Hematopoietic multipotent progenitor cell treated with erythropoietin and hydrocortisone succinate and interleukin-3 and kit ligand, for 6 days (in vitro differentiated cells): ENCODE results near the gene BUD31.

Experiments used
- DNase-seq: peaks from one replicate; pipeline ENCODE4 v3.0.0-alpha.2; 2015

Gene BUD31

GRCh38 chr7:99438573-99439480 is 30.1 kb downstream of the BUD31 start, which contains the start of the genes CPSF4 and PTCD1:
Gene CPSF4 (plus strand): TSS chr7:99438943. CDS start chr7:99439083, 140 bp downstream.
Gene PTCD1 (minus strand): TSS chr7:99438798. CDS start chr7:99435242, 3,556 bp downstream.
- DNase-seq: peak; percentile 97

- DNase-seq: no peak
Measured at GRCh38 chr7:99440195-99440594, 31.4 kb downstream of the BUD31 start.

DNA sequence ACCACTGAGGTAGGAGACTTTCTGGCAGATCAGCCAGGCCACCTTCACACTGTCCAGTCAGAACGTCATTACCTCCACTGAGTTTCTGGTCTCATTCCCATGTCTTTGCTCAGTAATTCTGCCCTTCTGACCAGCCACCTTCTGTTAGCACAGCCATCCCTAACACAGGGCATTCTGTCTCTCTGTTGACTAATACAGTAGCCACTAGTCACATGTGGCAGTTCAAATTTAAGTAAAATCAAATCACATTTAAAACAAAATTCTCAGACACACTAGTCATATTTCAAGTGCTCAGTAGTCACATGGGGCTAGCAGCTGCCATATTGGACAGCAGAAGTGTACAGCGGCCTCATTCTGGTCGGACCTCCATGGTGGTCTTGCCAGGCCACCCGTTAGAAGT is 37.3 kb downstream of the BUD31 start:
- no peak for DNase-seq

- peak; percentile 33 for DNase-seq
Measured at GRCh38 chr7:99447943-99448342, 39.2 kb downstream of the BUD31 start.

GRCh38 chr7:99448855-99449254 is 40.1 kb downstream of the BUD31 start:
- no peak for DNase-seq

GRCh38 chr7:99449326-99449725 is 40.6 kb downstream of the BUD31 start:
- DNase-seq: no peak

GRCh38 chr7:99451936-99452335 is 43.2 kb downstream of the BUD31 start:
- DNase-seq: no peak

- DNase-seq: no peak
Measured at GRCh38 chr7:99452541-99452940, 43.8 kb downstream of the BUD31 start.

DNA sequence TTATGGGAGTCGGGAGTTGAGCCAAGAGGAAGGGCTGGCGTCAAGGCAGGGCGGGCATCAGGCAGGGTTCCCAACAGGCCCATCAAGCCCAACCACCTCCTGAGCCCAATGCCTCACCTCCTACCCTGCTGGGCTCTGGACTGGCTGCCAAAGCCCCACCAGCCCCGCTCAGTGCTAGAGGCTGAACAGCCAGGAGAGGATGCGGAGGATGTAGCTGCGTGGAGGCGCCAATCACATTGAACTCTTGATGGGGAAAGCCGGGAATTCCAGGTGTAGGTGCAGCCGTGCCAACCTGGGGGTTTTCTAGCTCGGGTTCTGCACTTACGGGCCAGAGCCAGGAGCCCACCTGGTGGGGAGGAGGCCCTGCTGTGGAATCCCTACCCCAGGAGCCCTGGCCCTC is 44.3 kb downstream of the BUD31 start:
- no peak for DNase-seq

DNA sequence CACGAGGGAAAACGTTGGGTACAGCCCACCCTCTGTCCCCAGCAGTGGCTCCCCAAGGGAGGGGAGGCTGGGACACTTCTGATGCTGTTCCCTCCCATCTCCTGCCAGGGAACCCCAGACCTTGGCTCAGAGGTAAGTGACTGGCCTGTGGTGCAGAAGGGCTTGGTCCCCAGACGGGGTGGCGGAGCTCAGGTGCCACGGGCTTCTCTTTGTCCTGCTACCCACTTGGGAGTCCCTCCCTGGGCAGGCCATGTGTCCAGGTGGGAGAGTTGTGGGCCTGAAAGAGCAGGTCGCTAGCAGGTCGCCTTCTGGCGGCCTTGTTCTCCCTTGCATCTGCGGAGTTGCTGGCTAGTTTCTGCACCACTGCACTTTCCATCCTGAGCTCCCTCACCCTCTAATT is 47.1 kb downstream of the BUD31 start:
- DNase-seq: no peak

DNA sequence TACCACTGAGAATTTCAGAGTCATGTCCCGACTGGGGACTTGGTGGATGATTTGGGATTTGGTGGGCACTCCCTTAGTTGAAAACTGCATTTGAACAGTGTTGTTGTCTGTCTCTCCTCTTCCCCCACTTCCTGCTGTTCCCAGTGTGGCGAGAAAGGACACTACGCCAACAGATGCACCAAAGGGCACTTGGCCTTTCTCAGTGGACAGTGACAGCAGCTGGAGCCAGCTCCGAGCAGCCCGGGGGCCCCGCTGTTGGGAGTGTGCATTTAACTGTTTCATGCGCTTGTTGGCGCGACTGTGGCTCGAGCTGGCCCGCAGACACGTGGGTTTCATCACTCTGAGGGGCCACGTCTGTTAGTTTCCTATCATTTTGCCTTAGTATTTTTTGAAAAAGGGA is 47.5 kb downstream of the BUD31 start:
- DNase-seq: no peak

GRCh38 chr7:99457050-99457649 is 48.4 kb downstream of the BUD31 start:
- no peak for DNase-seq

DNA sequence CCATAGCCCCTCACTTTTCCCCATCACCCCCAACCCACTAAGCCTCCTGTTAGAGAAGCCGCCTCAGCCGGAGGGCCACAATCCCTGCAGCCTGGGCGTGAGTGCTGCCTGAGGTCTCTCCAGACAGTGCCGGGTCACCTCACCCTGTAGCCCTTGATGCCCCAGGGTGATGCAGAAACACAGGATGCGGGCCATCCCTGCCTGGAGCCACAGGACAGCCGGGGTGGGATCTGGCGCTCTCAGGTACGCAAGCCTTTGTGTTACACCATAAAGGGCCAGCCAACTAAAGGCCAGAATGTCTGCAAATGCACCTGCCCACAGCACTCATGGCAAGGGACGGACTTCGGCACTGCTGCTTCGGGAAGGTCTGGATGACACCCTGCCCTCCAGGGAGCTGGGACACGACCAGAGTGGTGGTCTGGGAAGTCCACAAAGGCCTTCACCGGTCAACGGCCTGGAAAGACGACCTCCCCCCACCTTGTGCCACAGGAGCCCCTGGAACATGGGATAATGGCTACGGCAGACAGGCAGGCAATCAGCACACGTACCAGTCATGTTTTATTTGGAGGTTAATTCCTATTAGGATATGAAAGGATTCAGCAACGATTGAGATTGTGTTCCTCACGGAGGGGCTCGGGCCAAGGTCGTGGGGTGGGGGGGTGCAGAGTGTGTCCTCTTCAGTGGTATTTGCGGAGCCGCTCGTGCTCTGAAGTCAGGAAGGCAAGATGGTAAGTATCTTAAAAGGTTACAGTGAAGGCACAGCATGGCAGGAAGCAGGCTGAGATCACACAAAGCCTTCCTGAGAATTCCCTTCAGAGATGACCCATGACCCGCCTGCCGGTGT is 49.1 kb downstream of the BUD31 start:
- DNase-seq: no peak

GRCh38 chr7:99459087-99459486 is 50.3 kb downstream of the BUD31 start:
- DNase-seq: peak; percentile 76

GRCh38 chr7:99460651-99461050 is 51.9 kb downstream of the BUD31 start:
- DNase-seq: no peak

DNA sequence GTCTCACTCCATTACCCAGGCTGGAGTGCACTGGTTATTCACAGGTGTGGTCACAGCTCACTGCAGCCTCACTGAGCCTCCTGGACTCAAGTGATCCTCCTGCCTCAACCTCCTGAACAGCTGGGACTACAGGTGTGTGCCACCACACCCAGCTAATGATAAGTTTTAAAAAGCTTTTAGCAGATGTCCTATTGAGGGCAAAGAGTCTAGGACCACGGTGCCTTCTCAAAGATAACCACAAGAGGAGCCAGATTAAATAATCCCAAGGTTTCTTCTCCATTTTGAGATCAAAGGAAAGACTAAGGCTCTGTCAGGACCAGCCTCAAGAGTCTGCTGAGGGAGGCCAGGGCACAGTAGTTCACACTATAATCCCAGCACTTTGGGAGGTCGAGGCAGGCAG is 52.5 kb downstream of the BUD31 start:
- DNase-seq: peak; percentile 47

DNA sequence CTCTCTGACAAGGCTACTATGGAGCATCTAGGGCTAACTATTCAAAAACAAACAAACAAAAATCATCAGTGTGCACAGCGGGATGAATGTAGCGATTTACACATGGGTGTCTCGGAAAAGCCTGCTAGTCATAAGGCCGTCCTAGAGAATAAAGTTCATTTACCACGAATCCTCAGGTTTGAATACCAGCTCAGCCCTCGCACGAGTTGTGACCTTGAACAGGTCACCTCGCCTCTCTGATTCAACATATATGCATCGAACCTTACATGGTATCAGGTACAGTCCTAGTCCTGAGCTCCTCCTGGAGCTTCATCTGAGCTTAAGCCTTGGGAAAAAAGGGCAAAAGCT is 56.6 kb downstream of the BUD31 start:
- peak; percentile 30 for DNase-seq

DNA sequence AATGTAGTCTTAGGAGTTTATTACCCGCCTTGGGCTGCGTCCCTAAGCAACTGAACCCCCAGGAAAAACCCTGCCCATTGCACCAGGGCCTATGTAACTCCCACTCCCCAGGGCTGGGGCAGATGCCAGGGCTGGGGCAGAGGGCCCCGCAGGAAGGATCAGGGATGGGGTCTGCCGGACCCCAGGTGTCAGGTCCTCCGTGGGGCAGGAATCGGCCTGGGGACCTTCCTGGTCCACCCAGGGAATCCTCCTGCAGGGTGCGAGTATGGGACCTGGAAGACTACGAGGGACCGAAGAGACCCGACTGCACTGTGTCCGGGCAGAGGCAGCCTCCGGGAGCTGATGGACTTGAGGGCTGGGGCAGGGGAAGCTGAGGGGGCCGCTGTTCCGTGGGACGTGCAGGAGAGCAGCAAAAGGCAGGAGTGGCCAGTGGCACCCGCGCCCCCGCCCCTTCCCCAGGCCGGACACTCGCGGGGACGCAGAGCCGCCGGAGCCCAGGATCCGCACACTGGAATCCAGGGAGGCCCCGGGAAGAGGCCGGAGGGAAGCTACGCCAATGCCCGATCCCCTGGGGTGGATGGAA is 59.7 kb downstream of the BUD31 start:
- DNase-seq: no peak
